Loucy (cell line): ENCODE measurements around the gene STAU1.
"Not testable (repeated sequence)": the region's sequence is repeated elsewhere in the genome, so short reads cannot be mapped to it uniquely, and the experiment has no call there.

Source experiments
- H2AFZ ChIP-seq: fragments of 200-600 bp; sonication (generic); 2 replicates; pipeline ENCODE4 v1.6.0; 2016; ENCODE audit warnings: antibody characterized with exemption, mild to moderate bottlenecking, low read length, moderate library complexity
- H3F3A ChIP-seq: fragments of 200-600 bp; 2 replicates; pipeline ENCODE4 v1.6.0; 2016; ENCODE audit warnings: antibody characterized with exemption, low read depth, mild to moderate bottlenecking
- H3K27me3 ChIP-seq: fragments of 200-600 bp; sonication (generic); 2 replicates; pipeline ENCODE4 v1.6.1; 2014; ENCODE audit warnings: low read length, mild to moderate bottlenecking; ENCODE audit not compliant: insufficient read depth, poor library complexity, severe bottlenecking
- H3K36me3 ChIP-seq: fragments of 200-600 bp; sonication (generic); 2 replicates; pipeline ENCODE4 v1.6.1; 2016; ENCODE audit warnings: low read length; ENCODE audit not compliant: insufficient read depth
- H3K4me1 ChIP-seq: fragments of 200-600 bp; sonication (generic); 2 replicates; pipeline ENCODE4 v1.5.1; 2014; ENCODE audit warnings: low read length, mild to moderate bottlenecking; ENCODE audit not compliant: insufficient read depth, poor library complexity, severe bottlenecking
- H3K4me2 ChIP-seq: fragments of 200-600 bp; sonication (generic); 2 replicates; pipeline ENCODE4 v1.6.0; 2014; ENCODE audit warnings: antibody characterized with exemption, low read length, low read depth, mild to moderate bottlenecking; ENCODE audit not compliant: poor library complexity, severe bottlenecking
- H3K4me3 ChIP-seq: fragments of 200-600 bp; sonication (generic); 2 replicates; pipeline ENCODE4 v1.5.1; 2014; ENCODE audit warnings: low read length, mild to moderate bottlenecking, mixed read lengths; ENCODE audit not compliant: poor library complexity, severe bottlenecking
- H3K79me2 ChIP-seq: fragments of 200-600 bp; sonication (generic); 2 replicates; pipeline ENCODE4 v1.6.1; 2014; ENCODE audit warnings: low read length; ENCODE audit not compliant: insufficient read depth
- H3K9ac ChIP-seq: fragments of 200-600 bp; sonication (generic); 2 replicates; pipeline ENCODE4 v1.6.0; 2014; ENCODE audit warnings: mild to moderate bottlenecking, low read depth, low read length, moderate library complexity; ENCODE audit not compliant: poor library complexity, severe bottlenecking
- H3K9me2 ChIP-seq: fragments of 200-600 bp; sonication (generic); replicated peaks from 2 replicates; pipeline ENCODE4 v1.6.1; 2016; ENCODE audit warnings: low read depth, low read length, mixed read lengths
- H3K9me3 ChIP-seq: fragments of 200-600 bp; sonication (generic); 2 replicates; pipeline ENCODE4 v1.6.1; 2014; ENCODE audit warnings: mild to moderate bottlenecking, antibody characterized with exemption, low read length, low read depth; ENCODE audit not compliant: insufficient read depth
- H4K20me1 ChIP-seq: fragments of 200-600 bp; sonication (generic); 2 replicates; pipeline ENCODE4 v1.6.0; 2014; ENCODE audit warnings: antibody characterized with exemption, low read length, mild to moderate bottlenecking; ENCODE audit not compliant: insufficient read depth, poor library complexity, severe bottlenecking
- EZH2phosphoT487 ChIP-seq: fragments of 200-600 bp; IDR thresholded peaks from 2 replicates; pipeline ENCODE4 v1.6.1; 2018; ENCODE audit warnings: antibody characterized with exemption, mild to moderate bottlenecking, moderate library complexity, borderline replicate concordance
- TF ChIP-seq, protein P1 (sequence below): fragments of 200-600 bp; sonication (generic); conservative IDR thresholded peaks from 2 replicates; pipeline ENCODE4 v1.5.1; 2014; ENCODE audit warnings: mild to moderate bottlenecking, antibody characterized with exemption, low read length

STAU1 gene

DNA sequence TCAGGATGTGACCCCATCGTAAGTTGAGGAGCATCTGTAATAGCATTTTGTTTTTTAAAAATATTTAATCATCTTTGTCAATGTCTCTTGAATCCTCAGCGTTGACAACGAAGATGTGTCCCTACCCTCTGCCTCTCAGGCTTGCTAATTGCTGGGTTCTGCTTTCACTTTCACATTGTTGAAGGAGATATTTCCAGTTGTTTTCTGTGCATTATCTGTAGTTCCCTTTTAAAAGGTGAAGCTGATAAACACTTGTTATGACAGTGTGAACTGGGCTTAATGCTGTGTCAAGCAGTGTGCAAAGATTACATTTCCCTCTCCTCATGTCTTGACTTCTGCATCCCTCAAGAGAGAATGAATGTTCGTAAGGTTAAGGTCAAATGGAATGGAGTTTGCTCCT lies 87.2 kb downstream of the STAU1 start:
- Histone ChIP-seq H4K20me1 (peaks cover 7% of the 10 kb centered on the region), H3K79me2 (no peaks in the 10 kb centered on the region), H3K4me3 (no peak overlapping the region), H3K9me2 (no peaks in the 10 kb centered on the region), H3K27me3 (no peaks in the 10 kb centered on the region), H3K9ac (no peak overlapping the region), H2AFZ (no peak overlapping the region), H3F3A (no peaks in the 10 kb centered on the region), H3K9me3 (no peaks in the 10 kb centered on the region), H3K4me2 (no peak overlapping the region), H3K4me1 (no peaks in the 10 kb centered on the region), H3K36me3 (peaks cover 74% of the 10 kb centered on the region)
- TF ChIP-seq, protein P1, sequence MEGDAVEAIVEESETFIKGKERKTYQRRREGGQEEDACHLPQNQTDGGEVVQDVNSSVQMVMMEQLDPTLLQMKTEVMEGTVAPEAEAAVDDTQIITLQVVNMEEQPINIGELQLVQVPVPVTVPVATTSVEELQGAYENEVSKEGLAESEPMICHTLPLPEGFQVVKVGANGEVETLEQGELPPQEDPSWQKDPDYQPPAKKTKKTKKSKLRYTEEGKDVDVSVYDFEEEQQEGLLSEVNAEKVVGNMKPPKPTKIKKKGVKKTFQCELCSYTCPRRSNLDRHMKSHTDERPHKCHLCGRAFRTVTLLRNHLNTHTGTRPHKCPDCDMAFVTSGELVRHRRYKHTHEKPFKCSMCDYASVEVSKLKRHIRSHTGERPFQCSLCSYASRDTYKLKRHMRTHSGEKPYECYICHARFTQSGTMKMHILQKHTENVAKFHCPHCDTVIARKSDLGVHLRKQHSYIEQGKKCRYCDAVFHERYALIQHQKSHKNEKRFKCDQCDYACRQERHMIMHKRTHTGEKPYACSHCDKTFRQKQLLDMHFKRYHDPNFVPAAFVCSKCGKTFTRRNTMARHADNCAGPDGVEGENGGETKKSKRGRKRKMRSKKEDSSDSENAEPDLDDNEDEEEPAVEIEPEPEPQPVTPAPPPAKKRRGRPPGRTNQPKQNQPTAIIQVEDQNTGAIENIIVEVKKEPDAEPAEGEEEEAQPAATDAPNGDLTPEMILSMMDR, result no peak
- no peak for TF ChIP-seq EZH2phosphoT487

DNA sequence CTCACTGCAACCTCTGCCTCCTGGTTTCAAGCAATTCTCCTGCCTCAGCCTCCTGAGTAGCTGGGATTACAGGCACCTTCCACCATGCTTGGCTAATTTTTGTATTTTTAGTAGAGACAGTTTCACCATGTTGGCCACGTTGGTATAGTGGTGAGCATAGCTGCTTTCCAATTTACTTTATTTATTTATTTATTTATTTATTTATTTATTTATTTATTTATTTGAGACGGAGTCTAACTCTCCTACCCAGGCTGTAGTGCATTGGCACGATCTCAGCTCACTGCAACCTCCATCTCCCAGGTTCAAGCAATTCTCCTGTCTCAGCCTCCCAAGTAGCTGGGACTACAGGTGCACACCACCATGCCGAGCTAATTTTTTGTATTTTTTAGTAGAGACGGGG lies 87.8 kb downstream of the STAU1 start:
- not testable (repeated sequence) for H3K4me1 ChIP-seq, H3K79me2 ChIP-seq

DNA sequence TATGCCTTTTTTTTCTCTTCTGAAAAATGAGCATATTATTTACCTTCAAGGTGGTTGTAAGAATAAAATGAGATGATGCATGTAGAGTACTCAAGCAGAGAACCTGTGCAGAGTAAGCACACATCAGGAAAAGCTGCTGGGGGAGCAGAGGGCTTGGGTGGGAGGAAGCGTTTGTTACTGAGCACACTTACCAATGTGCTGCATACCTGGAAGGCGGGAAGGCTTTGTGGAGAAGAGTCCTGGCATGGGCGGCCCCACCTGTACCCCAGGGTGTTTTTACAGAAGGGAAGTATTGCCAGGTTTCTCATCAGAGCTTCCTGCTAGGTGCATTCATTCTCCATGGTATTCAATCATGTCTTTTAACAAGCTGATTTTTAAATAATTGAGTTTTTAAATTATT lies 89.1 kb downstream of the STAU1 start:
- no peaks in the 10 kb centered on the region for H3K27me3 ChIP-seq
- H3K4me1 ChIP-seq, result no peaks in the 10 kb centered on the region
- H3K79me2 ChIP-seq, result no peaks in the 10 kb centered on the region
- no peak overlapping the region for H2AFZ ChIP-seq
- H3K9me3 ChIP-seq, result no peaks in the 10 kb centered on the region
- no peaks in the 10 kb centered on the region for H3K9me2 ChIP-seq
- H3K4me2 ChIP-seq, result no peak overlapping the region
- peaks cover 86% of the 10 kb centered on the region for H3K36me3 ChIP-seq
- H3K9ac ChIP-seq, result no peak overlapping the region
- peaks cover 10% of the 10 kb centered on the region for H4K20me1 ChIP-seq
- no peak overlapping the region for H3K4me3 ChIP-seq
- TF ChIP-seq, protein P1, result no peak
- TF ChIP-seq EZH2phosphoT487, result no peak
- no peaks in the 10 kb centered on the region; the same call in 1 of the 2 replicates for H3F3A ChIP-seq

More for the DNA sequence above, 87.8 kb downstream of the STAU1 start:
- not testable (repeated sequence) for H3K4me3 ChIP-seq, H4K20me1 ChIP-seq, H3F3A ChIP-seq, H3K9me3 ChIP-seq, H3K9ac ChIP-seq, H3K27me3 ChIP-seq, H3K4me2 ChIP-seq, H2AFZ ChIP-seq, H3K9me2 ChIP-seq
- H3K36me3 ChIP-seq, result peaks cover 80% of the 10 kb centered on the region

DNA sequence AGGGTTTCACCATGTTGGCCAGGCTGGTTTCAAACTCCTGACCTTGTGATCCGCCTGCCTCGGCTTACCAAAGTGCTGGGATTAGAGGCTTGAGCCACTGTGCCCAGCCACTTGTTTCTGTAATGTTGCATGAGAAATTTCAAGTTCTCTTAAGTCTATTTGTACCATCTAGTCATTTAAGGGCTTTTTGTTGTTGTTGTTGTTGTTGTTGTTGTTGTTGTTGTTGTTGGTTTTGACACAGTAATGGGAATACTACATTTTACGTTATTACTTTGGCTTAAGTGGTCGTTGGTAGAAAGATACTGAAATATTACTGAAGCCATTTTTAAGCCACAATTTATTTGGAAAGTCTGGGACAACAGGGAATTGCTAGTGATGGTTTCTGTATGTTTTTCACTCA lies 90.0 kb downstream of the STAU1 start:
- Histone ChIP-seq H3K4me3 (no peak overlapping the region), H3K27me3 (no peaks in the 10 kb centered on the region), H3K9me2 (no peaks in the 10 kb centered on the region), H3F3A (no peaks in the 10 kb centered on the region; the same call in 1 of the 2 replicates), H4K20me1 (peaks cover 10% of the 10 kb centered on the region), H3K36me3 (peaks cover 81% of the 10 kb centered on the region), H3K4me2 (no peak overlapping the region), H3K79me2 (no peaks in the 10 kb centered on the region), H2AFZ (no peak overlapping the region), H3K4me1 (no peaks in the 10 kb centered on the region), H3K9me3 (no peaks in the 10 kb centered on the region), H3K9ac (no peak overlapping the region)
- no peak for TF ChIP-seq EZH2phosphoT487
- TF ChIP-seq, protein P1, result no peak
